Ishikawa (cell line): ENCODE data around the gene TFAP2D.

Experiments used
- CEBPB ChIP-seq: IDR thresholded peaks from 2 replicates; pipeline ENCODE4 v1.6.1; 2012
- CREB1 ChIP-seq: IDR thresholded peaks from 2 replicates; pipeline ENCODE4 v1.6.1; 2012; ENCODE audit warnings: low read depth
- EGR1 ChIP-seq: IDR thresholded peaks from 2 replicates; pipeline ENCODE4 v1.6.1; 2012
- EP300 ChIP-seq: IDR thresholded peaks from 2 replicates; pipeline ENCODE4 v1.6.1; 2012; ENCODE audit warnings: borderline replicate concordance
- FOXM1 ChIP-seq: IDR thresholded peaks from 2 replicates; pipeline ENCODE4 v1.6.1; 2012; ENCODE audit warnings: low read depth, borderline replicate concordance
- MAX ChIP-seq: IDR thresholded peaks from 2 replicates; pipeline ENCODE4 v1.6.1; 2012
- RAD21 ChIP-seq: IDR thresholded peaks from 2 replicates; pipeline ENCODE4 v1.6.1; 2012; ENCODE audit warnings: low read depth
- REST ChIP-seq: IDR thresholded peaks from 2 replicates; pipeline ENCODE4 v1.6.1; 2012; ENCODE audit warnings: low read depth, mild to moderate bottlenecking
- TAF1 ChIP-seq: IDR thresholded peaks from 2 replicates; pipeline ENCODE4 v1.6.1; 2012; ENCODE audit warnings: low read depth, mild to moderate bottlenecking
- TCF12 ChIP-seq: IDR thresholded peaks from 2 replicates; pipeline ENCODE4 v1.6.1; 2012; ENCODE audit warnings: low read depth
- USF1 ChIP-seq: IDR thresholded peaks from 2 replicates; pipeline ENCODE4 v1.6.1; 2012
- YY1 ChIP-seq: IDR thresholded peaks from 2 replicates; pipeline ENCODE4 v1.6.1; 2012; ENCODE audit warnings: low read depth
- ZBTB7A ChIP-seq: IDR thresholded peaks from 2 replicates; pipeline ENCODE4 v1.6.1; 2012; ENCODE audit warnings: low read depth

- TF ChIP-seq EGR1 (no peak), FOXM1 (no peak), MAX (no peak), TAF1 (no peak), RAD21 (no peak), CREB1 (no peak), CEBPB (no peak), YY1 (no peak), EP300 (no peak), REST (no peak), ZBTB7A (no peak), USF1 (no peak), TCF12 (no peak)
These were observed 21.4 kb upstream of the TFAP2D start for GRCh38 chr6:50691814-50692495.
